RWPE2 (cell line): ENCODE results near the gene TMEM106C.

Experiments used
- ATAC-seq: fragments of 200-7000 bp; cut with Tn5 transposase; 3 replicates; pipeline ENCODE4 v1.9.1; 2021; ENCODE audit warnings: low read depth
- DNase-seq: peaks from one replicate; pipeline ENCODE4 v3.0.0-alpha.2; 2020; ENCODE audit warnings: low spot score
- H3K27ac ChIP-seq: fragments of 450-650 bp; 2 replicates; pipeline ENCODE4 v1.5.1; 2017; ENCODE audit warnings: mild to moderate bottlenecking; ENCODE audit not compliant: poor library complexity, severe bottlenecking
- H3K27me3 ChIP-seq: fragments of 250-450 bp; sonication (Bioruptor Pico); 2 replicates; pipeline ENCODE4 v1.5.1; 2021; ENCODE audit warnings: mild to moderate bottlenecking, moderate library complexity; ENCODE audit not compliant: insufficient read depth, poor library complexity, severe bottlenecking
- H3K36me3 ChIP-seq: fragments of 250-450 bp; sonication (Bioruptor Pico); 2 replicates; pipeline ENCODE4 v1.5.1; 2020; ENCODE audit warnings: low read depth, mild to moderate bottlenecking, moderate library complexity
- H3K4me1 ChIP-seq: fragments of 250-450 bp; sonication (Bioruptor Pico); 2 replicates; pipeline ENCODE4 v1.5.1; 2021; ENCODE audit warnings: mild to moderate bottlenecking, moderate library complexity; ENCODE audit not compliant: insufficient read depth, poor library complexity, severe bottlenecking
- H3K4me3 ChIP-seq: fragments of 250-450 bp; sonication (Bioruptor Pico); 2 replicates; pipeline ENCODE4 v1.5.1; 2021; ENCODE audit warnings: mild to moderate bottlenecking, moderate library complexity; ENCODE audit not compliant: severe bottlenecking
- H3K9me3 ChIP-seq: fragments of 250-450 bp; sonication (Bioruptor Pico); 2 replicates; pipeline ENCODE4 v1.5.1; 2021; ENCODE audit warnings: mild to moderate bottlenecking, moderate library complexity; ENCODE audit not compliant: severe bottlenecking
- CTCF ChIP-seq: fragments of 450-650 bp; IDR thresholded peaks from one replicate; pipeline ENCODE4 v1.5.1; 2017; ENCODE audit warnings: mild to moderate bottlenecking, moderate library complexity; ENCODE audit not compliant: poor library complexity, severe bottlenecking

The TMEM106C gene

GRCh38 chr12:47995981-47996401, 32.6 kb downstream of the TMEM106C start:
- no peaks in the 10 kb centered on the region for H3K9me3 ChIP-seq

GRCh38 chr12:47997321-47997720, 33.9 kb downstream of the TMEM106C start:
- H3K27ac ChIP-seq = no peak overlapping the region
- H3K27me3 ChIP-seq = peaks cover 8% of the 10 kb centered on the region
- H3K36me3 ChIP-seq = no peaks in the 10 kb centered on the region
- H3K9me3 ChIP-seq = no peaks in the 10 kb centered on the region
- H3K4me1 ChIP-seq = no peaks in the 10 kb centered on the region
- DNase-seq (no peak), ATAC-seq (no peak)
- H3K4me3 ChIP-seq = no peak overlapping the region
- TF ChIP-seq CTCF = no peak

More at GRCh38 chr12:47995981-47996401, 32.6 kb downstream of the TMEM106C start:
- DNase-seq = no peak
- Histone ChIP-seq H3K36me3 (no peaks in the 10 kb centered on the region), H3K27ac (no peak overlapping the region), H3K4me1 (no peaks in the 10 kb centered on the region), H3K27me3 (no peaks in the 10 kb centered on the region), H3K4me3 (no peak overlapping the region)
- no peak for ATAC-seq
- TF ChIP-seq CTCF = no peak

GRCh38 chr12:47999816-48000215, 36.4 kb downstream of the TMEM106C start:
- peaks cover 5% of the 10 kb centered on the region for H3K4me1 ChIP-seq

GRCh38 chr12:48000878-48001504, 37.6 kb downstream of the TMEM106C start:
- H3K36me3 ChIP-seq = no peaks in the 10 kb centered on the region
- no peak for DNase-seq
- peaks cover 5% of the 10 kb centered on the region for H3K4me1 ChIP-seq
- peak overlapping the region; percentile 32 for H3K4me3 ChIP-seq
- peak overlapping the region; percentile 37 for H3K27ac ChIP-seq
- peaks cover 45% of the 10 kb centered on the region for H3K27me3 ChIP-seq
- ATAC-seq = peak; percentile 80
- no peak for TF ChIP-seq CTCF
- no peaks in the 10 kb centered on the region for H3K9me3 ChIP-seq

More at GRCh38 chr12:47999816-48000215, 36.4 kb downstream of the TMEM106C start:
- Histone ChIP-seq H3K36me3 (no peaks in the 10 kb centered on the region), H3K27ac (no peak overlapping the region), H3K9me3 (no peaks in the 10 kb centered on the region), H3K27me3 (peaks cover 33% of the 10 kb centered on the region), H3K4me3 (no peak overlapping the region)
- DNase-seq (no peak), ATAC-seq (no peak)
- TF ChIP-seq CTCF = no peak

GRCh38 chr12:48001505-48002413, 38.4 kb downstream of the TMEM106C start:
- DNase-seq (no peak), ATAC-seq (peak; percentile 73)
- no peaks in the 10 kb centered on the region for H3K36me3 ChIP-seq
- peaks cover 52% of the 10 kb centered on the region for H3K27me3 ChIP-seq
- peak overlapping the region; percentile 37 for H3K27ac ChIP-seq
- TF ChIP-seq CTCF = no peak
- peaks cover 5% of the 10 kb centered on the region for H3K4me1 ChIP-seq
- no peaks in the 10 kb centered on the region for H3K9me3 ChIP-seq
- H3K4me3 ChIP-seq = peak overlapping the region; percentile 32
